HG03039 (cell line): Measurements from ENCODE around the gene KCNJ2.

Experiments used
- ATAC-seq: cut with Tn5 transposase; IDR thresholded peaks from one replicate; pipeline ENCODE4 v1.9.1; 2021; ENCODE audit warnings: mild to moderate bottlenecking, moderate library complexity; ENCODE audit not compliant: unreplicated experiment

The KCNJ2 gene

DNA sequence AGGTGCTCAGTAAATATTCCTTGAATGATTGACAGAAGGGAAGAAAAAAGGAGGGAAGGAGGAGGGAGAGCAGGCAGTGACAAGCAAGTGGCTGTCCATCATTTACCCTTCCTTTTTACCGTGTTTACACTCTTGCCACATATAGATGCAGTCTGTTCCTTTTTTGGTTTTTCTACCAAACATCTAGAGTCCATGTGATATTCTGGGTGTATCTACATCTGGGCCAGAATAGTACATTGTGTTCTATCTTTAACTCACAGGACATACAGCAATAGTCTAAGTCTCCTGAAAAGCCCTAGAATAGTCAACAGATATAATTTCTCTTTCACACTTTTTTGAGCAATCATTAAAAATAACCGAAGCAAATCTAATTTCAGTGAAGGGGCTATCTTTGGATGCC is 33.5 kb downstream of the KCNJ2 start:
- no peak for ATAC-seq

DNA sequence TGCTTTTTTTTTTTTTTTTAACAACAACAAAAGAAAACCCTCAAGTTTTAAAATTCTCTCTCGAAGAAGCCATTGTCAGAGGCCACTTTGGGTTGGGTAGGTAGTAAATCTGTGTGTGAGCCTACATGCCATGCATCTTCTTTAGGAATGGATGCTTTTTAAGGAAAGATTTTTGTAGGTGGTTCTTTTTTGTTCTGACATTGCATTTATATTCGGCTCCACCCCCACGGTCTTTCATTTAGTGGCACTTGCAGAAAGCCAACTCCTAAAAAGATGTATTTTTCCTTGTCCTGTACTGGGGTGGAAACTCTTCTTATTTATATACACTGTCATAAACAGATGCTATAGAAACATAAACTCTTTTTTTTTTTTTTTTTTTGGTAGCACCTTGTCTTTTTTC is 35.1 kb downstream of the KCNJ2 start:
- ATAC-seq = no peak

DNA sequence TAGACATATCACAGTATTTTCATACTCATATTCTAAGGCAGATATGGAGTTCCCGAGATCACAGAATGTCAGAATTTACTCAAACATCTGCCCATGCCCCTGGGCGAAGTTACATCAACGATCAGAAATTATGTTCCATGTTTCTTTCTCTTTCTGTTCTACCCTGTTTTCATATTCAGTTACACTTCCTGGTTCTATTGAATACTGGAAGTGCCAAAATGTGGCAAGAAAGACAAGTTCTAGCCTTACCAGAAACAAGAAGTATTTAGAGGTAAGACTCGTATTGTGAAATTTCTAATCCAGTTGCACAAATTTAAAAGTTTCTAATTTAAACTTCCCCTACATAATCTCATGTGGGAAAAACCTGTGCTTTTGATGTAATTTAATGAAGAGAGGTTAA is 36.1 kb downstream of the KCNJ2 start:
- no peak for ATAC-seq

DNA sequence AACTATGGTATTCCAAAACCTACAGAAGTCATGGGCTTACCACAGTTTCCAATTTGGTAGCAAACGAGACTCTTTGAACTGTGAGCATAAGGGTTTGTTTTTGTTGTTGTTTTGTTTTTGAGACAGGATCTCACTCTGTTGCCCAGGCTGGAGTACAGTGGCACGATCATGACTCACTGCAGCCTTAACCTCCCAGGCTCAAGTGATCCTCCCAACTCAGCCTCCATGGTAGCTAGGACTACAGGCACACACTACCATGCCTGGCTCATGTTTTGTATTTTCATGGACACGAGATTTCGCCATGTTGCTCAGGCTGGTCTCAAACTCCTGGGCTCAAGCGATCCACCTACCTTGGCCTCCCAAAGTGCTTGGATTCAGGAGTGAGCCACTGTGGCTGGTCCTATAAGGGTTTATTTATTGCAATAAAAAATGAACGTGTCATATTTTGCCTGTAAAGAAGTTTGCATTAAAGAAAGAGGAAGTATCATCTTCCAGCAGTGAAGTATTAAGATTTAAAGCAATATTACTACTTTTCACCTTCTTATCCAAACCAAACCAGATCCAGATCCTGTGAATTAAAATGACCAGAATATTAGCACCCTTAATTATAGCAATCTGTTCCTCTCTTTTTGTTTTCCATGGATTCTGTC is 37.2 kb downstream of the KCNJ2 start:
- no peak for ATAC-seq

DNA sequence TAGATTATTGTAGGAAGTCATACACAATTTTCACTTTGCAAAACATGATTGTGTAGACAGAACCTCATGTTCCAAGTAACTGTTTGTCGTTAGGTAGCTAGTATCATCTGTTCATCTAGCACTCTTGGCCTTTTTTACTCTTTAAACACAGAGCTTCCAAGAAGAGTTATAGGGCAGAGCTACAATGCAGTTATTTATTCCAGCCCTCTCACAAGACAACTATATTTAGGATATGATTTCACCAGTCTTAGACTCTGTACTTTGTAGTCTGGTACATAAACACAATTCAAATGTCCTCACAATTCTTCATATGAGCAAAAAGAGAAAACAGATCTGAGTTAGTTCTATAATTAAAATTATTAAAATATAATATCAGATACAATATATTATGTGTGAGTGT is 37.9 kb downstream of the KCNJ2 start:
- ATAC-seq = no peak

DNA sequence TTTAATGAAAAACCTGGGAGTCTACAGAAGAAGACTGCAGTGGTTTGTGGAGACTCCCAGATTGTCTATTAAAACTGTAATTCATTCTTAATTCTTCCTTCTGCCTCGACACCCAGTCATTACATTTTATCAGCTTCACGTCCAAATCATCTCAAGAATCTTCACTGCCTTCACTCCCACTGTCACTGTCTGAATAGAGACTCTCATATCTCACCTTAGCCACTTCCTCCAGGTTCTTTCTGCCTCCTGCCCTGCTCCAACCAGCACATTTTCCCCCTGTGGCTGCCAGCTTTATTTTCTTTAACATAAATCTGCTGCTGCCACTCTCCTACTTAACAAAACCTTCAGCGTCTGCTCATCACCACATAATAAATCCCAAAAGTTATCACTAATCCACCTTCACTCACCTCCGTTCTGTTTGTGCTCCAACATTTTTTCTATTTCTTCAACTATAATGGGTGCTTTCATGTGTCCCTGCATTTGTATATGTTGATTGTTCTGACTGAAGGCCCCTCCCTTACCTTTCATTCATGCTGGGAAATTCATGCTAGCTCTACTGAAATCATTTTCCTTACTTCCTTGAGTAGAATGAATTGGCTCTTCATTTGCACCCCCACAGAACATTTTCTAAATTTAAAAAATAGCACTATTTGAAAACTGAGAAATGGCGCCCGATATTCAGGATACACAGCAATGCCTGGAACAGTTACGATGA is 38.9 kb downstream of the KCNJ2 start:
- no peak for ATAC-seq

DNA sequence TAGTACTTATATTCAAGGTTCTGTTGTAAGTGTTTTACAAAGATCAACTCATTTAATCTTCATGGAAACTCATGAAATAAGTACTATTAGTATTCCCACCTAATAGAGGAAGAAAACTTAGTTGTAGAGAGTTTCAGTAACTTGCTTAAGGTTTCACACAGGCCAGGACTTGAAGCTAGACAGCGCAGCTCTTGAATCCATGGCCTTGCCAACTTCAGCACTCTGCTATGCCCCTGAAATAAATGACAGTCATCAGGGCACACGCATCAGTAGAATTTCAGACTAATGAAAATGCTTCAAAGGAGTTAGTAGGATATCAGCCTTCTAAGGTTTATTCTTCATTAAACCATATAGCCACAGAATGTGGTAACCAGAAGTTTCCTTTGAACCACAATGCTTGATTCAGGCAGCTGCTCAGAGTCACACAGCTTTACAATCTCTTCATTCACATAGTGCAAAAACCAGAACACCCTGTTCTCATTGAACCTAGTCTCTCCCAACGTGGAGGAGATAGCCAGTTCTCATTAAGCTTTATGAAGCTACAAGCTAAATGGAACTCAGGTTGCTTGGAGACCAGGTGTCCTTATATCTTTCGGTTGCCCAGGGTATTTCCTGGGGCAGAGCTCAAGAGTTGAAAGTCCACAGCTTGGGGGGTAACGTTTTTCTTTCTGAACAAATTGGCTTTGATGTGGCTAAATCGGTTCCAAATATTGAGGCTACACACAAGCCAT is 39.7 kb downstream of the KCNJ2 start:
- ATAC-seq = no peak

DNA sequence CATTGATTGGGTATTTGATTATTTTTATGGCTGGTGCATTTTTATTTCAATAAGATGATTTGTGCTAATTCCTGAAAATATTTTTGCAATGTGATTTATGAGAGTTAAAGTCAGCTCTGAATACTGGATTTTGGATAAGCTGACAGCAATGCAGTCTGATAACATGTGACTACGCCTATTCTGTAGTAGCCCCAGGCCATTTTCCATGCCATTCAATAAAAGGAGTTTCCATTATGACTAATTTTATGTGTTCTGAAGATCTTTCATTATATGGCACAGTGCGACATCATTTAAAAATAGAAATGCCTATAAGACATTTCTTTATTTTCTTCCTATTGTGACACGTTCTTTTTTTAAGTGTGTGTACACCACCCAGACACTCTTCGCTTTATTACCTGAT is 46.3 kb downstream of the KCNJ2 start:
- ATAC-seq = no peak

DNA sequence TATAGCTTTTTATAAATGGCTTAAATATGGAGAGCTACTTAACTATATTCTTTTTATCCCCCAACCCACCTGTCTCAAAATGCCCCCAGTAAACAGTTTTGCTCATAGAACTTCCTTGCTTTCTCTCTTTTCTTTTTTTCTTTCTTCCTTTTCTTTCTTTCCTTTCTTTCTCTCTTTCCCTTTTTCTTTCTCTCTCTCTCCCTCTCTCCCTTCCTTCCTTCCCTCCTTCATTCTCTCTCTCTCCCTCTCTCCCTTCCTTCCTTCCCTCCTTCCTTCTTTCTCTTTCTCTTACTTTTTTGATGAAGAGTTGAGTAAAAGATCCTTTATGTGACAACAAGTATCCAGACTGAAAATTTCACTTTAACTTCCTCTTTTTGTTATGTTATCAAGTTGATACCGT is 48.2 kb downstream of the KCNJ2 start:
- ATAC-seq = no peak

DNA sequence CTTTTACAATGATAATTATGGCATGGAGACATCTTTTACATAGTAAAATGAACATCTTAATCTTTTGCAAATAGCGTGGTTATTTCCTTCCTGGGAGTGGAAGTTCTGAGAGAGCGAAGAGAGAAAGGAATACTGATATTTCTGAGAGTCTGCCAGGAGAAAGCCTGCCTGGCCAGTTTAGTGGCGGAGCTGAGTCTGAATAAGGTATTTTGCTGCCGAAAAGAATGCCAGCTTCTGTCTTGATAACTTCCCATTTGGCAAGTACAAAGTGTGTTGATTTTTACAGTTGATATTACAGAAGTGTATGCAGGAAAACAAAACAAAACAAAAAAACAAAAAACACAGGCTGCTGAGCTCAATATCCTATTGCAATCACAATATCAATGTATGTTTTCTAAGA is 55.9 kb downstream of the KCNJ2 start:
- ATAC-seq = no peak
